GM12891 (cell line): ENCODE results near the gene PCDH9.

Experiments used
- POLR2A ChIP-seq: IDR thresholded peaks from 2 replicates; pipeline ENCODE4 v1.6.1; 2011; ENCODE audit warnings: low read depth, low read length, control low read depth
- POLR2AphosphoS5 ChIP-seq: IDR thresholded peaks from 2 replicates; pipeline ENCODE4 v1.6.1; 2011; ENCODE audit warnings: low read depth, low read length, control low read depth
- SPI1 ChIP-seq: IDR thresholded peaks from 2 replicates; pipeline ENCODE4 v1.6.1; 2011; ENCODE audit warnings: low read depth, low read length, control low read depth
- TAF1 ChIP-seq: IDR thresholded peaks from 2 replicates; pipeline ENCODE4 v1.6.1; 2011; ENCODE audit warnings: low read depth, low read length, control low read depth

- TF ChIP-seq POLR2A (no peak), TAF1 (no peak), POLR2AphosphoS5 (no peak), SPI1 (no peak)
Measured at GRCh38 chr13:66675620-66676019, 554.5 kb downstream of the PCDH9 start.
